ENCODE data around the gene CNNM2. TPM values are rescaled to one million over a fixed set of nuclear protein-coding genes. Genes with fewer than 3 reads are reported as not detected.

Gene CNNM2
- total RNA-seq, 1 experiment from 2014 or later, result 23.5 TPM

DNA sequence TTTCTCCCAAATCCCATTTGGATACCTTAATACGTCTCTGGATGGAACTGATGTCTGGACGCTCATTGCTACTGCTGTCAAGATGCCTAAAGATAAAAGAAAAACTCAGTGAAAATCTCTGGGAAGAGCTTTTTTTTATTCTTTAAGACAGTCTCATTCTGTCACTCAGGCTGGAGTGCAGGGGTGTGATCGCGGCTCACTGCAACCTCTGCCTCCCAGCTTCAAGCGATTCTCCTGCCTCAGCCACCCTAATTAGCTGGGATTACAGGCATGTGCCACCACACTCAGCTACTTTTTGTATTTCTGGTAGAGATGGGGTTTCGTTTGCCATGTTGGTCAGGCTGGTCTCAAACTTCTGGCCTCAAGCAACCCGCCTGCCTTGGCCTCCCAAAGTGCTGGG lies 172.8 kb downstream of the CNNM2 start:
- Mint-ChIP-seq H3K4me3 (no peak overlapping the region), H3K9me3 (no peaks in the 10 kb centered on the region), H3K4me1 (no peaks in the 10 kb centered on the region), H3K36me3 (peaks cover 77% of the 10 kb centered on the region), H3K27ac (no peak overlapping the region), H3K27me3 (ENCODE audit: low read depth) (no peaks in the 10 kb centered on the region)
- DNase-seq (ENCODE audit: low spot score) (no peak), ATAC-seq (no peak)
- no peak for TF ChIP-seq GRHL2 (CRISPR knock-in tag; IDR thresholded peaks at IDR 0.05; ENCODE audit: insufficient replicate concordance, severe bottlenecking)
- no peak for TF ChIP-seq EMX1 (CRISPR knock-in tag; IDR thresholded peaks at IDR 0.05)
- TF ChIP-seq, protein P1, sequence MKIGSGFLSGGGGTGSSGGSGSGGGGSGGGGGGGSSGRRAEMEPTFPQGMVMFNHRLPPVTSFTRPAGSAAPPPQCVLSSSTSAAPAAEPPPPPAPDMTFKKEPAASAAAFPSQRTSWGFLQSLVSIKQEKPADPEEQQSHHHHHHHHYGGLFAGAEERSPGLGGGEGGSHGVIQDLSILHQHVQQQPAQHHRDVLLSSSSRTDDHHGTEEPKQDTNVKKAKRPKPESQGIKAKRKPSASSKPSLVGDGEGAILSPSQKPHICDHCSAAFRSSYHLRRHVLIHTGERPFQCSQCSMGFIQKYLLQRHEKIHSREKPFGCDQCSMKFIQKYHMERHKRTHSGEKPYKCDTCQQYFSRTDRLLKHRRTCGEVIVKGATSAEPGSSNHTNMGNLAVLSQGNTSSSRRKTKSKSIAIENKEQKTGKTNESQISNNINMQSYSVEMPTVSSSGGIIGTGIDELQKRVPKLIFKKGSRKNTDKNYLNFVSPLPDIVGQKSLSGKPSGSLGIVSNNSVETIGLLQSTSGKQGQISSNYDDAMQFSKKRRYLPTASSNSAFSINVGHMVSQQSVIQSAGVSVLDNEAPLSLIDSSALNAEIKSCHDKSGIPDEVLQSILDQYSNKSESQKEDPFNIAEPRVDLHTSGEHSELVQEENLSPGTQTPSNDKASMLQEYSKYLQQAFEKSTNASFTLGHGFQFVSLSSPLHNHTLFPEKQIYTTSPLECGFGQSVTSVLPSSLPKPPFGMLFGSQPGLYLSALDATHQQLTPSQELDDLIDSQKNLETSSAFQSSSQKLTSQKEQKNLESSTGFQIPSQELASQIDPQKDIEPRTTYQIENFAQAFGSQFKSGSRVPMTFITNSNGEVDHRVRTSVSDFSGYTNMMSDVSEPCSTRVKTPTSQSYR (CRISPR knock-in tag; IDR thresholded peaks at IDR 0.05), result no peak
- no peak for TF ChIP-seq SP1 (CRISPR knock-in tag; conservative IDR thresholded peaks at IDR 0.05)
- CTCF ChIA-PET, result interaction anchor here (1.1 kb wide), 1 partner anchor 154 kb away, joined by 5 read pairs; no protein-coding TSS in a partner anchor
- POLR2A ChIA-PET, result no interaction called here

GRCh38 chr10:103095005-103095404 lies 176.9 kb downstream of the CNNM2 start:
- ChIA-PET CTCF (interaction anchor here (0.6 to 2.2 kb wide), 2 partner anchors 150 to 398 kb away, joined by 5 to 8 read pairs; partner anchors contain the start of gene NEURL1), POLR2A (no interaction called here)
- Mint-ChIP-seq H3K36me3 (peaks cover 71% of the 10 kb centered on the region), H3K9me3 (no peaks in the 10 kb centered on the region), H3K4me1 (no peaks in the 10 kb centered on the region), H3K27ac (no peak overlapping the region), H3K27me3 (ENCODE audit: low read depth) (no peaks in the 10 kb centered on the region), H3K4me3 (no peak overlapping the region)
- no peak for TF ChIP-seq ATF1 (CRISPR knock-in tag; IDR thresholded peaks at IDR 0.05)
- TF ChIP-seq, protein P2, sequence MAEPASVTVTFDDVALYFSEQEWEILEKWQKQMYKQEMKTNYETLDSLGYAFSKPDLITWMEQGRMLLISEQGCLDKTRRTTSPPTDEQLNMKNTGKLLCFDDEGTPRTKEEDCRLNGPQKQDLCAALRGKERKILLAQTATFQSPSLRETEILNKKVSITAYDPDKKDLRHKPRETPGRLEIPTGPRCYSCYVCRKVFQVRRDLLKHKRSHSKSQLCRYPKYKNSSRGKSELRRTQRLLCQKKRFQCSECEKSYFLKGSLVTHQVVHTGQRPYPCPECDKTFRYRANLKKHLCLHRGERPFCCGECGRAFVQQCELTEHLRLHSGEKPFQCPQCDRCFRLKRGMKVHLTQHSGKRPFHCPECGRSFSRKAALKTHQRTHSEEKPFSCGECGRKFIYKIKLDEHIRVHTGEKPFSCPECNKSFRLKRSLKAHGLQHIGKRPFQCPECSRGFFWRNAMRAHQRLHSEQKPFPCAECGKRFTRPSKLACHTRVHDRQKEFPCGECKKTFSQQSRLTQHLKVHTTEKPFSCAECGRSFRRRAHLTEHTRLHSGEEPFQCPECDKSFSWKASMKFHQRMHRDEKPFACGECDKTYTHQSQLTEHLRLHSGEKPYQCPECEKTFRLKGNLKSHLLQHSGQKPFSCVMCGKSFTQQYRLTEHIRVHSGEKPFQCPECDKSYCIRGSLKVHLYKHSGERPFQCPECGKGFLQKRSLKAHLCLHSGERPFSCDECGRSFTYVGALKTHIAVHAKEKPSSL (CRISPR knock-in tag; conservative IDR thresholded peaks at IDR 0.05), result no peak
- TF ChIP-seq CREB1 (CRISPR knock-in tag; IDR thresholded peaks at IDR 0.05), result no peak
- TF ChIP-seq PRRX2 (CRISPR knock-in tag; IDR thresholded peaks at IDR 0.05), result no peak
- no peak for TF ChIP-seq ZBTB21 (CRISPR knock-in tag; IDR thresholded peaks at IDR 0.05; ENCODE audit: borderline replicate concordance)
- no peak for TF ChIP-seq STAT6 (CRISPR knock-in tag; conservative IDR thresholded peaks at IDR 0.05; ENCODE audit: low read depth)
- TF ChIP-seq NR1H2 (CRISPR knock-in tag; IDR thresholded peaks at IDR 0.05), result no peak
- TF ChIP-seq ZNF317 (CRISPR knock-in tag; IDR thresholded peaks at IDR 0.05; ENCODE audit: borderline replicate concordance, low read depth), result no peak
- TF ChIP-seq KAT7 (CRISPR knock-in tag; IDR thresholded peaks at IDR 0.05; ENCODE audit: borderline replicate concordance), result no peak
- no peak for TF ChIP-seq IRF2 (CRISPR knock-in tag; IDR thresholded peaks at IDR 0.05; ENCODE audit: borderline replicate concordance, low read depth)
- TF ChIP-seq ZNF512 (CRISPR knock-in tag; IDR thresholded peaks at IDR 0.05; ENCODE audit: borderline replicate concordance), result no peak
- no peak for TF ChIP-seq NR3C1 (CRISPR knock-in tag; conservative IDR thresholded peaks at IDR 0.05; ENCODE audit: low read depth)
- TF ChIP-seq ELF4 (CRISPR knock-in tag; IDR thresholded peaks at IDR 0.05; ENCODE audit: low read depth), result no peak
- TF ChIP-seq ZSCAN18 (CRISPR knock-in tag; IDR thresholded peaks at IDR 0.05), result no peak
- no peak for TF ChIP-seq SMAD3 (CRISPR knock-in tag; IDR thresholded peaks at IDR 0.05; ENCODE audit: borderline replicate concordance)
- ATAC-seq, result no peak
- DNase-seq (ENCODE audit: low spot score), result no peak

Data from WTC11 (cell line).